HG02678 (cell line): ENCODE measurements around the gene FAM53A.

Experiments
- ATAC-seq: cut with Tn5 transposase; IDR thresholded peaks from one replicate; pipeline ENCODE4 v1.9.1; 2021; ENCODE audit warnings: mild to moderate bottlenecking, moderate library complexity; ENCODE audit not compliant: unreplicated experiment

FAM53A gene

GRCh38 chr4:1625600-1626138 lies 58.4 kb downstream of the FAM53A start:
- no peak for ATAC-seq

GRCh38 chr4:1624519-1624910 lies 59.6 kb downstream of the FAM53A start:
- no peak for ATAC-seq

GRCh38 chr4:1623821-1624518 lies 60.1 kb downstream of the FAM53A start:
- ATAC-seq: no peak

GRCh38 chr4:1623400-1623799 lies 60.7 kb downstream of the FAM53A start:
- ATAC-seq: no peak

- ATAC-seq: no peak
Measured at GRCh38 chr4:1622956-1623355, 61.2 kb downstream of the FAM53A start.

GRCh38 chr4:1622238-1622637 lies 61.9 kb downstream of the FAM53A start:
- no peak for ATAC-seq

- ATAC-seq: no peak
Measured at GRCh38 chr4:1621526-1621925, 62.6 kb downstream of the FAM53A start.

- no peak for ATAC-seq
Measured at GRCh38 chr4:1619151-1619672, 64.9 kb downstream of the FAM53A start.

GRCh38 chr4:1618438-1618837 lies 65.7 kb downstream of the FAM53A start:
- ATAC-seq: no peak

GRCh38 chr4:1616557-1616930 lies 67.6 kb downstream of the FAM53A start:
- no peak for ATAC-seq

GRCh38 chr4:1615786-1616556 lies 68.1 kb downstream of the FAM53A start:
- ATAC-seq: no peak

- ATAC-seq: no peak
Measured at GRCh38 chr4:1614854-1615595, 69.1 kb downstream of the FAM53A start.

GRCh38 chr4:1614502-1614853 lies 69.6 kb downstream of the FAM53A start:
- ATAC-seq: no peak

GRCh38 chr4:1614049-1614448 lies 70.1 kb downstream of the FAM53A start:
- no peak for ATAC-seq

- ATAC-seq: no peak
Measured at GRCh38 chr4:1613099-1613495, 71.0 kb downstream of the FAM53A start.

- no peak for ATAC-seq
Measured at GRCh38 chr4:1612278-1613098, 71.6 kb downstream of the FAM53A start.

GRCh38 chr4:1611501-1611870 lies 72.6 kb downstream of the FAM53A start:
- ATAC-seq: no peak

- ATAC-seq: no peak
Measured at GRCh38 chr4:1610791-1611500, 73.2 kb downstream of the FAM53A start.

- ATAC-seq: no peak
Measured at GRCh38 chr4:1609901-1610790, 74.0 kb downstream of the FAM53A start.
